Measurements from ENCODE around the gene ADAM15. TPM values are rescaled to one million over a fixed set of nuclear protein-coding genes. Genes with fewer than 3 reads are reported as not detected.

Gene ADAM15
- total RNA-seq, 2 experiments from 2014 or later = 73.9 to 76.4 TPM

GRCh38 chr1:155062702-155063411 is 11.7 kb downstream of the ADAM15 start:
- DNase-seq = peak; percentile 86
- peak overlapping the region; percentile 8 for H3K27ac Mint-ChIP-seq
- peak overlapping the region; percentile 69 for H3K4me3 Mint-ChIP-seq
- peaks cover 11% of the 10 kb centered on the region for H3K36me3 Mint-ChIP-seq (ENCODE audit: low read depth)
- H3K4me1 Mint-ChIP-seq = peaks cover 35% of the 10 kb centered on the region
- no peaks in the 10 kb centered on the region for H3K9me3 Mint-ChIP-seq
- ChIA-PET POLR2A (interaction anchor here (0.6 to 3.6 kb wide), 6 partner anchors 11 to 126 kb away, joined by 3 to 22 read pairs (median 3); partner anchors contain the start of genes EFNA3 and PMVK), CTCF (interaction anchor here (0.7 to 12.1 kb wide), 4 partner anchors 11 to 22 kb away, joined by 3 to 121 read pairs (median 34); partner anchors contain the start of gene ADAM15)
- H3K27me3 Mint-ChIP-seq = no peaks in the 10 kb centered on the region

DNA sequence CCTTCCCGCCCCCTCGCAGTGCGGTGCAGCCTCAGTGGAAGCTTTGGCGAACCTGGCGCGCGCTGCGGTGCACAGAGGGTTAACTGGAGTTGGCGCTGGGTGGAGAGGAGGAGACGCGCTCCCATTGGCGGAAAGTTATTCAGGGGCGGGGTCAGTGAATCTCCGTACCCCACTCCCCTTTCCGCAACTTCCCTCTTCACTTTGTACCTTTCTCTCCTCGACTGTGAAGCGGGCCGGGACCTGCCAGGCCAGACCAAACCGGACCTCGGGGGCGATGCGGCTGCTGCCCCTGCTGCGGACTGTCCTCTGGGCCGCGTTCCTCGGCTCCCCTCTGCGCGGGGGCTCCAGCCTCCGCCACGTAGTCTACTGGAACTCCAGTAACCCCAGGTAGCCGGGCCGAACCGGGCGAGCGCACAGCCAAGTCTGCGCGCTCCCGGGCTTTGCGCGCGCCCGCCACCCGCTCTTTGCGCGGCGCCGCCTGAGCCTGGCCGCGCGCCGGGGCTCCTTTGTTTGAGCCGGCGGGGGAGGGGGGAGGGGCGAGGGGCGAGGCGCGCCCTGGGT is 12.5 kb downstream of the ADAM15 start, which contains the start of gene EFNA4:
Gene EFNA4 (plus strand): TSS at position 191 of the 561 bp plus-strand sequence. CDS start 84 bp downstream, at position 275.
- H3K27ac Mint-ChIP-seq = peak within 1 kb of the TSS; percentile 37
- no peaks in the 10 kb centered on the region for H3K9me3 Mint-ChIP-seq
- no peaks in the 10 kb centered on the region for H3K27me3 Mint-ChIP-seq
- ChIA-PET POLR2A (interaction anchor here (0.7 to 3.6 kb wide), 5 partner anchors 11 to 127 kb away, joined by 3 to 22 read pairs (median 3); partner anchors contain the start of genes EFNA3 and PMVK), CTCF (interaction anchor here (1.6 to 12.1 kb wide), 3 partner anchors 12 to 21 kb away, joined by 4 to 121 read pairs (median 65); partner anchors contain the start of gene ADAM15)
- peak; percentile 88 for DNase-seq
- peak within 1 kb of the TSS; percentile 90 for H3K4me3 Mint-ChIP-seq
- H3K36me3 Mint-ChIP-seq (ENCODE audit: low read depth) = peaks cover 14% of the 10 kb centered on the region
- H3K4me1 Mint-ChIP-seq = peaks cover 37% of the 10 kb centered on the region

GRCh38 chr1:155064111-155064831 is 13.2 kb downstream of the ADAM15 start:
- peaks cover 17% of the 10 kb centered on the region for H3K36me3 Mint-ChIP-seq (ENCODE audit: low read depth)
- H3K4me1 Mint-ChIP-seq = peaks cover 37% of the 10 kb centered on the region
- ChIA-PET POLR2A (interaction anchor here (2.7 to 3.6 kb wide), 2 partner anchors 14 to 21 kb away, joined by 18 to 22 read pairs; partner anchors contain the start of gene EFNA3), CTCF (interaction anchor here (0.6 to 12.1 kb wide), 5 partner anchors 13 to 109 kb away, joined by 3 to 121 read pairs (median 4); partner anchors contain the start of genes ADAM15 and KRTCAP2)
- H3K9me3 Mint-ChIP-seq = no peaks in the 10 kb centered on the region
- H3K27ac Mint-ChIP-seq = peak overlapping the region; percentile 37
- DNase-seq = no peak
- no peaks in the 10 kb centered on the region for H3K27me3 Mint-ChIP-seq
- peak overlapping the region; percentile 90 for H3K4me3 Mint-ChIP-seq

- Mint-ChIP-seq H3K4me3 (peak overlapping the region; percentile 90), H3K4me1 (peaks cover 37% of the 10 kb centered on the region), H3K27ac (no peak overlapping the region), H3K27me3 (no peaks in the 10 kb centered on the region), H3K9me3 (no peaks in the 10 kb centered on the region), H3K36me3 (ENCODE audit: low read depth) (peaks cover 17% of the 10 kb centered on the region)
- ChIA-PET CTCF (interaction anchor here (1.2 to 12.1 kb wide), 4 partner anchors 14 to 108 kb away, joined by 3 to 121 read pairs (median 4); partner anchors contain the start of genes ADAM15 and KRTCAP2), POLR2A (interaction anchor here (2.7 to 3.6 kb wide), 2 partner anchors 13 to 20 kb away, joined by 18 to 22 read pairs; partner anchors contain the start of gene EFNA3)
- DNase-seq = no peak
Measured at GRCh38 chr1:155064832-155065429, 13.8 kb downstream of the ADAM15 start.

GRCh38 chr1:155066777-155067176 is 15.7 kb downstream of the ADAM15 start:
- Mint-ChIP-seq H3K36me3 (ENCODE audit: low read depth) (peaks cover 13% of the 10 kb centered on the region), H3K27ac (no peak overlapping the region), H3K4me3 (no peak overlapping the region), H3K4me1 (peaks cover 40% of the 10 kb centered on the region), H3K27me3 (peaks cover 2% of the 10 kb centered on the region), H3K9me3 (no peaks in the 10 kb centered on the region)
- ChIA-PET CTCF (interaction anchor here (1.3 to 12.1 kb wide), 2 partner anchors 14 to 18 kb away, joined by 3 to 121 read pairs; no protein-coding TSS in a partner anchor), POLR2A (interaction anchor here (1.1 to 2.0 kb wide), 3 partner anchors 12 to 18 kb away, joined by 3 to 6 read pairs (median 5); no protein-coding TSS in a partner anchor)
- no peak for DNase-seq

DNA sequence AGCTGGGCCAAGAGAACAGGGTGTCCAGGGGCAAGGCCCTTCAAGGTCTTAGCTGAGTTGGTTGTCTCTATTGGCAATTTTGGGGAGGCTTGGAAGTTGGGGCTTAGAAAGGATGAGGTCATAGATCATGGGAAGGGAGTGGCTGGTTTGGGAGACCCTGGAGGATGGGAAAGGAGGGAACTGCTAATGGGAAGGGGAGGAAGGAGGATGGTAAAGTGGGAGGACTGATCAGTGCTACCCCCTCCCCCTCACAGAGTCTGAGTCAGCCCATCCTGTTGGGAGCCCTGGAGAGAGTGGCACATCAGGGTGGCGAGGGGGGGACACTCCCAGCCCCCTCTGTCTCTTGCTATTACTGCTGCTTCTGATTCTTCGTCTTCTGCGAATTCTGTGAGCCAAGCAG is 17.5 kb downstream of the ADAM15 start:
- DNase-seq = no peak
- H3K4me1 Mint-ChIP-seq = peaks cover 38% of the 10 kb centered on the region
- no peak overlapping the region for H3K4me3 Mint-ChIP-seq
- H3K27me3 Mint-ChIP-seq = peaks cover 8% of the 10 kb centered on the region
- no peak overlapping the region for H3K27ac Mint-ChIP-seq
- H3K36me3 Mint-ChIP-seq (ENCODE audit: low read depth) = peaks cover 13% of the 10 kb centered on the region
- no peaks in the 10 kb centered on the region for H3K9me3 Mint-ChIP-seq
- ChIA-PET POLR2A (interaction anchor here (2.0 kb wide), 1 partner anchor 16 kb away, joined by 6 read pairs; no protein-coding TSS in a partner anchor), CTCF (interaction anchor here (1.2 to 12.1 kb wide), 2 partner anchors 16 to 51 kb away, joined by 3 to 121 read pairs; no protein-coding TSS in a partner anchor)

GRCh38 chr1:155069551-155070157 is 18.5 kb downstream of the ADAM15 start:
- Mint-ChIP-seq H3K27me3 (peaks cover 8% of the 10 kb centered on the region), H3K36me3 (ENCODE audit: low read depth) (peaks cover 13% of the 10 kb centered on the region), H3K4me1 (peaks cover 41% of the 10 kb centered on the region), H3K9me3 (no peaks in the 10 kb centered on the region), H3K4me3 (no peak overlapping the region), H3K27ac (no peak overlapping the region)
- DNase-seq = no peak
- POLR2A ChIA-PET = no interaction called here
- CTCF ChIA-PET = interaction anchor here (1.2 to 2.1 kb wide), 2 partner anchors 22 to 407 kb away, joined by 4 to 8 read pairs; no protein-coding TSS in a partner anchor

GRCh38 chr1:155070158-155070621 is 19.1 kb downstream of the ADAM15 start:
- no peak overlapping the region for H3K4me3 Mint-ChIP-seq
- H3K27me3 Mint-ChIP-seq = peaks cover 8% of the 10 kb centered on the region
- DNase-seq = no peak
- POLR2A ChIA-PET = interaction anchor here (0.7 to 1.0 kb wide), 2 partner anchors 15 to 87 kb away, joined by 4 read pairs; partner anchors contain the start of gene FLAD1
- CTCF ChIA-PET = interaction anchor here (0.8 to 2.1 kb wide), 5 partner anchors 9 to 407 kb away, joined by 3 to 14 read pairs (median 4); no protein-coding TSS in a partner anchor
- H3K4me1 Mint-ChIP-seq = peaks cover 37% of the 10 kb centered on the region
- H3K27ac Mint-ChIP-seq = no peak overlapping the region
- H3K9me3 Mint-ChIP-seq = no peaks in the 10 kb centered on the region
- peaks cover 13% of the 10 kb centered on the region for H3K36me3 Mint-ChIP-seq (ENCODE audit: low read depth)

- no peak overlapping the region for H3K4me3 Mint-ChIP-seq
- ChIA-PET CTCF (interaction anchor here (0.8 to 2.1 kb wide), 6 partner anchors 9 to 408 kb away, joined by 3 to 14 read pairs (median 4); no protein-coding TSS in a partner anchor), POLR2A (interaction anchor here (0.7 to 1.0 kb wide), 3 partner anchors 14 to 88 kb away, joined by 3 to 4 read pairs (median 4); partner anchors contain the start of genes FLAD1 and LENEP)
- H3K27me3 Mint-ChIP-seq = peaks cover 10% of the 10 kb centered on the region
- H3K27ac Mint-ChIP-seq = no peak overlapping the region
- no peaks in the 10 kb centered on the region for H3K9me3 Mint-ChIP-seq
- H3K36me3 Mint-ChIP-seq (ENCODE audit: low read depth) = peaks cover 13% of the 10 kb centered on the region
- peaks cover 41% of the 10 kb centered on the region for H3K4me1 Mint-ChIP-seq
- DNase-seq = peak; percentile 77
Measured at GRCh38 chr1:155070721-155071569, 19.8 kb downstream of the ADAM15 start.

DNA sequence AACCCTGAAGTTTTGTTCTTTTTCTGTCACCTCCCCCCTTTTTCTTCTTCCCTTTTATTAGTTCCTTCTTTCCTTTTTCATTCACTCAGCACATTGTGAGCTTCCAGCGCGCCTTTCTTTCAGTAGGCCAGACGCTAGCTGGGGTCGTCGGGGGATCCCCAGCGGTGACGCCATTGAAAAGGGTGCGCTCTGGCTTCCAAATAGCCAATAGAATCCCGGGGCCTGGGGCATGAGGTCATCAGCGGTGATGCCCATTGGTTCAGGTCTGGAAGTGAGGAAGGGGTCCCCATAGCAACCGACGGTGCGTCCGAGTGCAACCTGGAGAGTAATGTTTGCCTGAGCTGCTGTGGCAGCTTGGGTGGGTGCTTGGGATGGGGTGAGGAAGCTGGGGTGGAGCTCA is 20.6 kb downstream of the ADAM15 start:
- ChIA-PET CTCF (interaction anchor here (0.8 to 1.7 kb wide), 3 partner anchors 10 to 13 kb away, joined by 3 to 4 read pairs (median 4); no protein-coding TSS in a partner anchor), POLR2A (interaction anchor here (0.9 to 1.0 kb wide), 2 partner anchors 10 to 78 kb away, joined by 3 read pairs; partner anchors contain the start of gene LENEP)
- Mint-ChIP-seq H3K9me3 (no peaks in the 10 kb centered on the region), H3K4me1 (peaks cover 40% of the 10 kb centered on the region), H3K36me3 (ENCODE audit: low read depth) (peaks cover 13% of the 10 kb centered on the region), H3K27ac (no peak overlapping the region), H3K4me3 (no peak overlapping the region), H3K27me3 (peaks cover 10% of the 10 kb centered on the region)
- DNase-seq = no peak
